ENCODE data around the gene SMARCE1.

DNA sequence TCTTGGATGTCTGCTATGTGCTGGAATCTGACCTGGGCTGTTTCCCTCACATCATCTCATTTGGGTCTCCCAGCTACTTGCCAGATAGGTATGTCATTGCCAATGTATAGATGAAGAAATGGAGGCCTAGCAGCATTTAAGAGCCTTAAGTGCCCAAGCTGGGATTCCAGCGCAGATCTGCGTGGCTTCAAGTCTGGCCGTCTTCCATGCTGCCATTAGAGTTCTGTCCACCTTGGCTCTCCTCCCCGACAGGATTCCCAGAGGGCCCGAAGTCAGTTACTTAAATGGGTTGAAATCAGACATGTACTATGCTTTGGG, 49.4 kb downstream of the SMARCE1 start:
- TF ChIP-seq TAF1 (IDR thresholded peaks at IDR 0.05; ENCODE audit: borderline replicate concordance, insufficient read depth, low read length) (no peak), POLR2AphosphoS5 (IDR thresholded peaks at IDR 0.05; ENCODE audit: low read depth, low read length) (no peak), SIN3A (IDR thresholded peaks at IDR 0.05; ENCODE audit: borderline replicate concordance, insufficient read depth, low read length) (no peak)
- TF ChIP-seq, protein P1, sequence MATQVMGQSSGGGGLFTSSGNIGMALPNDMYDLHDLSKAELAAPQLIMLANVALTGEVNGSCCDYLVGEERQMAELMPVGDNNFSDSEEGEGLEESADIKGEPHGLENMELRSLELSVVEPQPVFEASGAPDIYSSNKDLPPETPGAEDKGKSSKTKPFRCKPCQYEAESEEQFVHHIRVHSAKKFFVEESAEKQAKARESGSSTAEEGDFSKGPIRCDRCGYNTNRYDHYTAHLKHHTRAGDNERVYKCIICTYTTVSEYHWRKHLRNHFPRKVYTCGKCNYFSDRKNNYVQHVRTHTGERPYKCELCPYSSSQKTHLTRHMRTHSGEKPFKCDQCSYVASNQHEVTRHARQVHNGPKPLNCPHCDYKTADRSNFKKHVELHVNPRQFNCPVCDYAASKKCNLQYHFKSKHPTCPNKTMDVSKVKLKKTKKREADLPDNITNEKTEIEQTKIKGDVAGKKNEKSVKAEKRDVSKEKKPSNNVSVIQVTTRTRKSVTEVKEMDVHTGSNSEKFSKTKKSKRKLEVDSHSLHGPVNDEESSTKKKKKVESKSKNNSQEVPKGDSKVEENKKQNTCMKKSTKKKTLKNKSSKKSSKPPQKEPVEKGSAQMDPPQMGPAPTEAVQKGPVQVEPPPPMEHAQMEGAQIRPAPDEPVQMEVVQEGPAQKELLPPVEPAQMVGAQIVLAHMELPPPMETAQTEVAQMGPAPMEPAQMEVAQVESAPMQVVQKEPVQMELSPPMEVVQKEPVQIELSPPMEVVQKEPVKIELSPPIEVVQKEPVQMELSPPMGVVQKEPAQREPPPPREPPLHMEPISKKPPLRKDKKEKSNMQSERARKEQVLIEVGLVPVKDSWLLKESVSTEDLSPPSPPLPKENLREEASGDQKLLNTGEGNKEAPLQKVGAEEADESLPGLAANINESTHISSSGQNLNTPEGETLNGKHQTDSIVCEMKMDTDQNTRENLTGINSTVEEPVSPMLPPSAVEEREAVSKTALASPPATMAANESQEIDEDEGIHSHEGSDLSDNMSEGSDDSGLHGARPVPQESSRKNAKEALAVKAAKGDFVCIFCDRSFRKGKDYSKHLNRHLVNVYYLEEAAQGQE (IDR thresholded peaks at IDR 0.05; ENCODE audit: insufficient read depth in 1 of 2, low read depth in 2 of 2, low read length in 2 of 2): no peak

Measured in PFSK-1 (cell line).